ENCODE results near the gene DLGAP1.

DLGAP1 gene

GRCh38 chr18:3879114-3879835, 575.8 kb downstream of the DLGAP1 start:
- Histone ChIP-seq H3K36me3 (ENCODE audit: control insufficient read depth, insufficient read depth, low read length) (no peaks in the 10 kb centered on the region), H3K9me3 (ENCODE audit: control insufficient read depth, low read length) (no peaks in the 10 kb centered on the region), H3K4me1 (ENCODE audit: control insufficient read depth, insufficient read depth, low read length) (no peaks in the 10 kb centered on the region), H3K27me3 (ENCODE audit: control insufficient read depth, insufficient read depth, low read length, poor library complexity, severe bottlenecking) (no peaks in the 10 kb centered on the region), H3K4me3 (ENCODE audit: insufficient read depth, low read depth, low read length) (no peak overlapping the region), H3K27ac (ENCODE audit: insufficient read depth, low read depth, low read length, poor library complexity, severe bottlenecking) (no peak overlapping the region)
- WGBS, 2 experiments, result 97% methylated on average over 59 of the region's 59 CpGs

- H3K4me1 ChIP-seq (ENCODE audit: control insufficient read depth, insufficient read depth, low read length), result no peaks in the 10 kb centered on the region
- no peaks in the 10 kb centered on the region for H3K36me3 ChIP-seq (ENCODE audit: control insufficient read depth, insufficient read depth, low read length)
- 92 to 97% methylated on average over 5 to 7 of the region's 7 CpGs for WGBS, 2 experiments
- H3K9me3 ChIP-seq (ENCODE audit: control insufficient read depth, low read length), result no peaks in the 10 kb centered on the region
- H3K27ac ChIP-seq (ENCODE audit: insufficient read depth, low read depth, low read length, poor library complexity, severe bottlenecking), result no peak overlapping the region
- H3K4me3 ChIP-seq (ENCODE audit: insufficient read depth, low read depth, low read length), result no peak overlapping the region
- H3K27me3 ChIP-seq (ENCODE audit: control insufficient read depth, insufficient read depth, low read length, poor library complexity, severe bottlenecking), result no peaks in the 10 kb centered on the region
These were observed 576.7 kb downstream of the DLGAP1 start for GRCh38 chr18:3878401-3878800.

- Histone ChIP-seq H3K4me1 (ENCODE audit: control insufficient read depth, insufficient read depth, low read length) (no peaks in the 10 kb centered on the region), H3K27ac (ENCODE audit: insufficient read depth, low read depth, low read length, poor library complexity, severe bottlenecking) (no peak overlapping the region), H3K36me3 (ENCODE audit: control insufficient read depth, insufficient read depth, low read length) (no peaks in the 10 kb centered on the region), H3K4me3 (ENCODE audit: insufficient read depth, low read depth, low read length) (no peak overlapping the region), H3K9me3 (ENCODE audit: control insufficient read depth, low read length) (no peaks in the 10 kb centered on the region), H3K27me3 (ENCODE audit: control insufficient read depth, insufficient read depth, low read length, poor library complexity, severe bottlenecking) (no peaks in the 10 kb centered on the region)
- WGBS, 2 experiments, result 97 to 100% methylated on average over 1 to 2 of the region's 2 CpGs
These were observed 577.4 kb downstream of the DLGAP1 start for GRCh38 chr18:3877678-3878077.

GRCh38 chr18:3875961-3876360, 579.1 kb downstream of the DLGAP1 start:
- WGBS, 2 experiments, result 72 to 82% methylated on average over 2 of the region's 2 CpGs
- H3K36me3 ChIP-seq (ENCODE audit: control insufficient read depth, insufficient read depth, low read length), result no peaks in the 10 kb centered on the region
- H3K9me3 ChIP-seq (ENCODE audit: control insufficient read depth, low read length), result no peaks in the 10 kb centered on the region
- no peaks in the 10 kb centered on the region for H3K27me3 ChIP-seq (ENCODE audit: control insufficient read depth, insufficient read depth, low read length, poor library complexity, severe bottlenecking)
- no peaks in the 10 kb centered on the region for H3K4me1 ChIP-seq (ENCODE audit: control insufficient read depth, insufficient read depth, low read length)
- H3K4me3 ChIP-seq (ENCODE audit: insufficient read depth, low read depth, low read length), result no peak overlapping the region
- H3K27ac ChIP-seq (ENCODE audit: insufficient read depth, low read depth, low read length, poor library complexity, severe bottlenecking), result no peak overlapping the region

- no peaks in the 10 kb centered on the region for H3K9me3 ChIP-seq (ENCODE audit: control insufficient read depth, low read length)
- no peak overlapping the region for H3K4me3 ChIP-seq (ENCODE audit: insufficient read depth, low read depth, low read length)
- no peaks in the 10 kb centered on the region for H3K36me3 ChIP-seq (ENCODE audit: control insufficient read depth, insufficient read depth, low read length)
- WGBS, 2 experiments, result 83 to 89% methylated on average over 2 of the region's 2 CpGs
- H3K27ac ChIP-seq (ENCODE audit: insufficient read depth, low read depth, low read length, poor library complexity, severe bottlenecking), result no peak overlapping the region
- H3K27me3 ChIP-seq (ENCODE audit: control insufficient read depth, insufficient read depth, low read length, poor library complexity, severe bottlenecking), result no peaks in the 10 kb centered on the region
- H3K4me1 ChIP-seq (ENCODE audit: control insufficient read depth, insufficient read depth, low read length), result no peaks in the 10 kb centered on the region
These were observed 579.7 kb downstream of the DLGAP1 start for GRCh38 chr18:3875376-3875775.

GRCh38 chr18:3874581-3874980, 580.5 kb downstream of the DLGAP1 start:
- Histone ChIP-seq H3K4me1 (ENCODE audit: control insufficient read depth, insufficient read depth, low read length) (no peaks in the 10 kb centered on the region), H3K27me3 (ENCODE audit: control insufficient read depth, insufficient read depth, low read length, poor library complexity, severe bottlenecking) (no peaks in the 10 kb centered on the region), H3K9me3 (ENCODE audit: control insufficient read depth, low read length) (no peaks in the 10 kb centered on the region), H3K4me3 (ENCODE audit: insufficient read depth, low read depth, low read length) (no peak overlapping the region), H3K36me3 (ENCODE audit: control insufficient read depth, insufficient read depth, low read length) (no peaks in the 10 kb centered on the region), H3K27ac (ENCODE audit: insufficient read depth, low read depth, low read length, poor library complexity, severe bottlenecking) (no peak overlapping the region)
- 91 to 94% methylated on average over 2 to 3 of the region's 3 CpGs for WGBS, 2 experiments

GRCh38 chr18:3874125-3874524, 581.0 kb downstream of the DLGAP1 start:
- WGBS, 2 experiments, result 29 to 35% methylated on average over 3 to 6 of the region's 7 CpGs
- no peaks in the 10 kb centered on the region for H3K27me3 ChIP-seq (ENCODE audit: control insufficient read depth, insufficient read depth, low read length, poor library complexity, severe bottlenecking)
- H3K9me3 ChIP-seq (ENCODE audit: control insufficient read depth, low read length), result no peaks in the 10 kb centered on the region
- H3K4me1 ChIP-seq (ENCODE audit: control insufficient read depth, insufficient read depth, low read length), result no peaks in the 10 kb centered on the region
- H3K36me3 ChIP-seq (ENCODE audit: control insufficient read depth, insufficient read depth, low read length), result no peaks in the 10 kb centered on the region
- no peak overlapping the region for H3K27ac ChIP-seq (ENCODE audit: insufficient read depth, low read depth, low read length, poor library complexity, severe bottlenecking)
- H3K4me3 ChIP-seq (ENCODE audit: insufficient read depth, low read depth, low read length), result no peak overlapping the region

- H3K9me3 ChIP-seq (ENCODE audit: control insufficient read depth, low read length), result no peaks in the 10 kb centered on the region
- 89 to 95% methylated on average over 1 of the region's 1 CpG for WGBS, 2 experiments
- H3K4me1 ChIP-seq (ENCODE audit: control insufficient read depth, insufficient read depth, low read length), result no peaks in the 10 kb centered on the region
- no peak overlapping the region for H3K4me3 ChIP-seq (ENCODE audit: insufficient read depth, low read depth, low read length)
- H3K27me3 ChIP-seq (ENCODE audit: control insufficient read depth, insufficient read depth, low read length, poor library complexity, severe bottlenecking), result no peaks in the 10 kb centered on the region
- H3K27ac ChIP-seq (ENCODE audit: insufficient read depth, low read depth, low read length, poor library complexity, severe bottlenecking), result no peak overlapping the region
- no peaks in the 10 kb centered on the region for H3K36me3 ChIP-seq (ENCODE audit: control insufficient read depth, insufficient read depth, low read length)
These were observed 581.4 kb downstream of the DLGAP1 start for GRCh38 chr18:3873698-3874097.

- Histone ChIP-seq H3K27ac (ENCODE audit: insufficient read depth, low read depth, low read length, poor library complexity, severe bottlenecking) (no peak overlapping the region), H3K4me3 (ENCODE audit: insufficient read depth, low read depth, low read length) (no peak overlapping the region), H3K9me3 (ENCODE audit: control insufficient read depth, low read length) (no peaks in the 10 kb centered on the region), H3K4me1 (ENCODE audit: control insufficient read depth, insufficient read depth, low read length) (peaks cover under 1% of the 10 kb centered on the region), H3K27me3 (ENCODE audit: control insufficient read depth, insufficient read depth, low read length, poor library complexity, severe bottlenecking) (no peaks in the 10 kb centered on the region), H3K36me3 (ENCODE audit: control insufficient read depth, insufficient read depth, low read length) (no peaks in the 10 kb centered on the region)
These were observed 581.9 kb downstream of the DLGAP1 start for GRCh38 chr18:3873211-3873610.

- 86 to 94% methylated on average over 2 of the region's 2 CpGs for WGBS, 2 experiments
- Histone ChIP-seq H3K27ac (ENCODE audit: insufficient read depth, low read depth, low read length, poor library complexity, severe bottlenecking) (no peak overlapping the region), H3K4me3 (ENCODE audit: insufficient read depth, low read depth, low read length) (no peak overlapping the region), H3K27me3 (ENCODE audit: control insufficient read depth, insufficient read depth, low read length, poor library complexity, severe bottlenecking) (no peaks in the 10 kb centered on the region), H3K36me3 (ENCODE audit: control insufficient read depth, insufficient read depth, low read length) (no peaks in the 10 kb centered on the region), H3K9me3 (ENCODE audit: control insufficient read depth, low read length) (no peaks in the 10 kb centered on the region), H3K4me1 (ENCODE audit: control insufficient read depth, insufficient read depth, low read length) (peaks cover 5% of the 10 kb centered on the region)
These were observed 582.5 kb downstream of the DLGAP1 start for GRCh38 chr18:3872641-3873040.

GRCh38 chr18:3871687-3872086, 583.4 kb downstream of the DLGAP1 start:
- Histone ChIP-seq H3K4me1 (ENCODE audit: control insufficient read depth, insufficient read depth, low read length) (peaks cover 11% of the 10 kb centered on the region), H3K36me3 (ENCODE audit: control insufficient read depth, insufficient read depth, low read length) (no peaks in the 10 kb centered on the region), H3K27me3 (ENCODE audit: control insufficient read depth, insufficient read depth, low read length, poor library complexity, severe bottlenecking) (no peaks in the 10 kb centered on the region), H3K27ac (ENCODE audit: insufficient read depth, low read depth, low read length, poor library complexity, severe bottlenecking) (no peak overlapping the region), H3K9me3 (ENCODE audit: control insufficient read depth, low read length) (no peaks in the 10 kb centered on the region), H3K4me3 (ENCODE audit: insufficient read depth, low read depth, low read length) (no peak overlapping the region)
- WGBS, 2 experiments, result 95 to 100% methylated on average over 2 of the region's 2 CpGs
